Activated CD8-positive, alpha-beta memory T cell treated with anti-CD3 and anti-CD28 coated beads, Interleukin-2, amount 50 U/mL, for 1 hour (primary cell): Measurements from ENCODE around the gene TIMM21.

Experiments
- DNase-seq: peaks from one replicate; pipeline ENCODE4 v3.0.0-alpha.2; 2020; ENCODE audit errors: extremely low read depth

Gene TIMM21

DNA sequence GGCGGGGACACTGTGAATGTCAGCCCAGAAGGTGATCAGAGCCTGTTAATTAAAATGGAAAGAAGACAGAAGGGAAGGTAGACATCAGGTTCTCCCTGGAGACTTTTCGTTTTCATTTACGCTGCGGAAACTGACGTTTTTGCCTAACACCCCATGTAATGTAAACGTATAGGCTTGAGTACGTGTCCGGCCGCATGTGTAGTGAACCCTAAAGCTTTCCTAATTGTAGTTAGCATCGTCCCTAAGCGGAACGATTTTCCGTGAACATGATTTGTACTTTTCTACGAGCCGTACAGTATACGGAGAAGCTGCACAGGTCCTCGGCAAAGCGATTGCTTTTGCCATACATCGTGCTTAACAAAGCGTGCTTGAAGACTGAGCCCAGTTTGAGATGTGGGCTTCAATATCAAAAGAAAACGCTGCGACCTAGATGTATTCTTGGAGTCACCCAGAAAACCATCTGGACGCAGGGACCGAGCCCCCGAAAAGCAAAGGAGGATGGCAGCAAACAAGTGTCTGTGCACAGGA lies 284 bp downstream of the TIMM21 start:
- DNase-seq: no peak

DNA sequence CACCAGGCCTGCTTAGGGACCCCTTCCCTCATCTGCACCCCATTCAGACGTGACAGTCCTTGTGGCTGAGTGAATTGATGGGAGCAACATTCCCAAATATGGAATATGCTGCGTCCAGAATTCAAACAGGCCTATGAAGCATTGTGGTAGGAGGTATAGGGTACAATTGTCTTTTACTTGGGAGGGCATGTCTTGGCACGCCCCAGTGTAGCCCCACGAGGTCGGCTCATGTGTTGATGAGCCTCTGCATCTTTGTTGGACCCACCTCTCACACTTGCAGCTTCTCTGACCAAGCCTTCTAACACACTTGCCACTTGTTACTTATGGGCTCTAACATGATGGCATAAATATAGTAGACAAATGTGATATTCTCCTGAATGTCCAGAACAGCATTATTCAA lies 1.6 kb downstream of the TIMM21 start:
- no peak for DNase-seq

DNA sequence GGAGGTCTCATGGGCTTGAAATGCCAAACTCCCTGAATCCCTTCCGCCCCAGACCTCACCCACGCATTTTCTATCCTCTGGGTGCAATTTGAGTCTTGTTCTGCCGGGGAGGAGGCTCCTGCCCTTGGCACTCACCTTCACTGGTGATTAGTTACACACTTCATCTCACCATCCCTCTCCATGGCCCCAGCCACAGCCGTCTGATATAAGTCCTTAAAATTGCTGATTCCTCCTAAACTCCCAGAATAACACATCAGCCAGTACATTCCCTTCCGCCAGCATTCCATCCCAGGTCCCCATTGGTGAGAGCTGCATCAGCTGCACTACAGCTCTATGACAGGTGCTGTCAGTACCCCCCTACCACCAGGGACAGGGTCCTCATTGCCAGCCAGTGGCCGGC lies 3.9 kb downstream of the TIMM21 start:
- DNase-seq: no peak

DNA sequence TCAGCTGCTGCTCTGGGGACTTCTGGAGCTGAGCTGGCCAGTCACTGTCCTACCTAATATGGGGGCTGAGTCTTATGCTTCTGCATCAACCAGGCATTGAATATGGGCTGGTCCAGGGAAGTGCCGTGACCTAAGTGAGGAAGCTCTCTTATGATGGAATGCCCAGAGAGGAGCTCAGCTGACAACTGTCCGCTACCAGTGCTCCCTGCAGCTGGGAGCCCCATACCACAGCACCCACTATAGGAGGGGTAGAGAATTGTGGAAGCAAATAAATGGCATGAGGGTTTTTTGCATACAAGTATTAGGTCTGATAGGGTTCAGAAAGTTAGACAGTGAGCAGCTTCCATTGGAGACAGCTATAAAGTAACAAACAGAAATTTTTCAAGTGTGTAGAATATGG lies 4.5 kb downstream of the TIMM21 start:
- DNase-seq: no peak

DNA sequence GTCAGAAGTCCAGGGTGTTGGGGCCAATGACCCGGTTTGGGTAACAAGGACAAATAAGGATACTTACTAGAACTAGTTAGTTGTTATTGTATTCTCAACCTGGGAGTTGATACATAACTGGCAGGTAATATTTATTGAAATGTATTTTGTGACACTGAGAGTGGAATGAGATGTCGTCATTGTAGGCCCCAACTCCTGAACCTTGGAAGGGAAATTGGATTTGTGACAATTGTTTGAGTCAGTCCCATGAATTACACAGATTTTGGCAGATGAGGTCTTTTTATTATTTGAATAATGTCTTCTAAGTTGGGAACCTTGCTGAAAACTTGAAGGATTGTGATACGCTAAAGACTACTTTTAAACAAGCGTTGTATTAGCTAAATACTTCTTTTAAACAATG lies 5.1 kb downstream of the TIMM21 start:
- DNase-seq: no peak

DNA sequence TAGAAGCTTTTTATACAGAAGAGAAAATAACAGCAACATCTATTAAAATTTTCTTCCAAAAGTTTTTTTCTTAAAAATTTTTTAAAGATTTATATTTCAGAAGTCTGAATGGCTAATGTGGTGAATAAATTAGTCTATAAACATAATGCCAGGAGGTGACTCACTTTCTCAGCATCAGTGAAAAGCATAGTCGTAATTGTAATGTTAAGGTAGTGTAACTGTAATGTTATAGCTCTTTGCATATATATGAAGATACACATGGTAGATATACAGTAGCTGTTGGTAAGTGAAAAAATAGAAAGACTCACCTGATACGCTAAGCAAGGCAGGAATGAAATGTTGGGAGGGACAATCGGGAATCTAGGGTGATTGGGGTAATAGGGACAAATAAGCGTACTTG lies 5.5 kb downstream of the TIMM21 start:
- DNase-seq: no peak

DNA sequence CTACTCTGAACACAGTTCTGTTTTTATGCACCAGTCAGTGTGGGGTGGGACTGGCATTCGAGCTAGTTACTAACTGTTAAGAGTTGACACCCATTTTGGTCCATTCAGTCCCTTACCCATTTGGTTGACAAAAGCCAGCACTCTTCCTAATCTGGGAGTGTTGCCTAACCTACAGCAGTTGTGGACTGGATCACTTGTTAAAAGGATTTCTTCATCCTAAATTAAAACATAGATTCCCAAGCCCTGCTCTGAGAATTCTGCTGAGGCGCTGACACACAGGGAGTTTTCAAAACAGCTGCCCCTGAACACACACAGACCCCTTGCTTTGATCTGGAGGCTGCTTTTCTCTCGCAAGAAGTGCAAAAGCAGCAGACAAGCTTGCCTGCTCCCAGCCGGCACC lies 6.4 kb downstream of the TIMM21 start:
- DNase-seq: no peak

DNA sequence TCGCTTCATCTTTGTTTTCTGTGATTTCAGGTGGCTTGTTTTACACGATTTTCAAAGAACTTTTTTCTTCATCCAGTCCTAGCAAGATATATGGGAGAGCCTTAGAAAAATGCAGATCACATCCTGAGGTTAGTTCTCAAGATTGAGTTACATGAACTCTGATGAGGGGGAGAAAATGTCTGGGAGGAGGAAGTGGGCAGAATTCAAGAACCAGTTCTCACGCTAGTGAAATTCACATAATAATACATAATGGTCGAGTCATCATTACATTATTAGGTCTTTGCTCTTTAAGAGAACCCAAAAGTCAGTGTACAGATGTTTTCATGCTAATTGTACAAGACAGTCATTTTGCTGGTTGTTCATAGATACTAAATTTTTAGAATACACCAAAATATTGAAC lies 7.0 kb downstream of the TIMM21 start:
- no peak for DNase-seq

DNA sequence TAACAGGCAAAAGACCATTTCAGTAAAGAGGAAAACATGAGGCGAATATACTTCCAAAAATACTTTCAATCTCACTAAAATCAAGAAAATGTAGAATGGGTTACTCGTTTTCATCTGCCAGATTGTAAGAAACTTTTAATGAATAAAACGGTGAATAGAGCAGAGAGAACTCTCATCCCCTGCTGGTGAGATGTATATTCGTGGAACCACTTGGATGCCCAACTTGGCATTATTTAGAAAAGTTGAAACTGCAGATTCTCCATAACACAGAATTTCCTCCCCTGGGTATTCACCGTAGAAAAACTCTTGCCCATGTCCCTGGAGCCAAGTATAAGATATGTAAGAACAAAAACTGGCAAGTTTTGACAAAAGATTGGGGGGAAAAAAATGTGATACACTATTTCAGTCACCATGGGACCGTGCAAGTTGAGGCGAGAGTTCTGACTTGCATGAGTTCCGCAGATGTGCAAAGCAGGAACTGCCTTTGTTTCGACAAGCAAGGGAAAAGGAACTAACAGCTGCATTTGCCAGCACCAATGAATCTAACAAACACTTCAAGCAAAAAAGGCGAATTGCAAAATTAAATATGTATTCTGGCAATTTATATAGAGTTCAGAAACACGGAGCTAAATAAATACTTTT lies 14.8 kb downstream of the TIMM21 start:
- DNase-seq: no peak

DNA sequence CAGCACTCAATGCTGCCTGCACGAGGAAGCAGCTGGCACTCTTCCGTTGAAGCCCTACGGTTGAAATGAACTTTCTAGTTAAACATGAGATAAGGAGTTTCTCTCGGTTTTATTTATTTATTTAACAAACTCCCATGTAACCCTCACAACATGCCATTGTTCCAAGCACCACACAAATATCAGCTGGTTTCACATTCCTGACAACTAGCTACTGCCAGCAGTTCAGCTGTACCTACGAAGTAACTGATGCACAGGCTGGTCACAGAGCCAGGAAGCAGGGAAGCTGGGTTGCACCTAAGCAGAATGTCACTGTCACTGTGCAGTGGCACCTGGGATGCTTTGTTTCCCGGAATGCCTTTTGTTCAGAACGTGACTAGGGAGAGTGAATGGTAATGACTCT lies 18.1 kb downstream of the TIMM21 start:
- no peak for DNase-seq

DNA sequence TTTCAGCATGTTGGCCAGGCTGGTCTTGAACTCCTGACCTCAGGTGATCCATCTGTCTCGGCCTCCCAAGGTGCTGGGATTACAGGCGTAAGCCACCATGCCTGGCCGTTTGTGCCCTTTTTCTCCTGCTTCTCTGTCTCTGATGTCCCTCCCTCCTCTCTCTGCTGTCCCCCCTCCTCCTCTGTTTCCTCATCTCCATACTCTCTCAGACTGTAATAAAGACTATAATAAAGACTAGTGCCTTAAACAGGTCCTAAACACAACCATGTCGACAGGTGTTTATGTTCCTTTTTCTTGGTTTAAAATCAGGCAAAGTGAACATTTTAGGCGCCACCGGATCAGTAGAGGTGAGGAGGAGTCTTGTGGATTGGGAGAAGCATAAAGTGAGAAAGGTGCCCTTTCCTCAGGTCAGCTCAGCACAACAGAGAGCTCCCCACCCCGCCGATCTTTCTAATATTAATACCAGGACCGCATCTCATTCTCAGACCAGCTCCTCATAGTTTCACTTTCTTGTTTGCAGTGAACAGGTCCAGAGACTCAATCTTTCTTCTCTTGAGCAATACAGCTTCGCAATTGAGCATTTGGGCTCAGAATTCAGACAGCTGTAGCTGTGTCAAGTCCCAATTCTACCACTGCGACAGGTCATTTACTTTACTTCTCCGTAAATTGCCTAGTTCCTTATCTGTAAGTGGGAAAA lies 23.7 kb downstream of the TIMM21 start:
- DNase-seq: no peak

DNA sequence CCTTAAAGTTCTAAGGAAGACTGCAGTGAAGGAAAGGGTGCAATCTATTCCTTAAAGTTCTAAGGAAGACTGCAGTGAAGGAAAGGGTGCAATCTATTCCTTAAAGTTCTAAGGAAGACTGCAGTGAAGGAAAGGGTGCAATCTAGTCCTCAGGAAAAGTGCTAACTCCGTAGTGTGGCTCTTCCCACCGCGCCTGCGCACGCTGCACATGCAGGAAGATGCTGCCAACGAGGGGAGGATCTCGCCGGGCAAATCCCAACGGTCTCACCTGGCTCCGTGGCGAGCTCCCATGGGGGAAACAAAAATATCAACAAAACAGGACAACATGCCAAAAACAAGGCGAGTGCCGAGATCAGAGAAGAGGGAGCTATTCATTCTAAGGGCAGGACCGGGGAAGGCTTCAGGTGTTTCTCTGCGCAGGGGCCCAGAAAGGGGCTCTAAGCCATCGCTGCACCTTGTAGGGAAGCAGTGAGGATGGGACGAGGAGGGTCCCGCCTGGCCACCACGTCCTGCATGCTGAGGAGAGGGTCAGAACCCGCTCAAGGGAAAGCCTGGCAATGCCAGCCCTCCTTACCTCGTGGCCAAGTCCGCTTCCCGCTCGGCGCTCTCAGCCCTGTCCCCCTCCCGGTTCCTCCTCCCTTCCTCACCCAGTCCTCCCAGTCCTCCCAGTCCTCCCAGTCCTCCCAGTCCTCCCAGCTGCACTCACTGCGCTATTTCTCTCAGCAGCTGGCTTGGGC lies 24.5 kb downstream of the TIMM21 start:
- no peak for DNase-seq

DNA sequence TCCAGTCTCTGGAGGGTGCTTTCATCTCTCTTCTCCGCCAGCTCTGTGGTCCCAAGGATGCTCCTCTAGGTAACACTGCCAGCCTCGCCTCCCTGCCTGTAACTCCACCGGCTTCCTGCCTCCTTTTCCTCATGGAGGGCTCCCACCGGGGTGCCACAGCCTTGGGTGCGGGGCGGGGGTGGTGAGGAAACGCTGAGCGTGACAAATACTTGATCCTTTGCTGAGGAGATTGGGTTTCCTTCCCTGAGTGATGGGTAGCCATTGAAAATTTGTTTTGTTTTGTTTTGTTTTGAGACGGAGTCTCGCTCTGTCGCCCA lies 25.1 kb downstream of the TIMM21 start:
- DNase-seq: no peak

DNA sequence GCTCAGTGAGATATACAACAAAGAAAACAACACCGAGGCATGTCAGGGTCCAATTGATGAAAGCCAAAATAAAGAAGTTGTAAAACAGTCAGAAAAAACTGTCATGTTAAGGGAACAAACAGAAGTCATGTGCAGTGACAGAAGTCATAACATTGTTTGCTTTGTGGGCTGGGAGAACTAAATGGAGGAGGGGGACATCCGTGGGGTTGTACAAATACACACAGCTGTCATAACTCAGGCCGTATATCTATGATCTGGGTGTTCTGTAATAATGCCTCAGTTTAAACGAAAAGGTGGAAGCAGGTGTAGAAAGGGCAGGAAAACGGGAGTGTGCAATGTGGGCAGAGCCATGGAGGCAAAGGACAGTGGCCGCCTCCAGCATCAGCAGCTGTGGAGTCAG lies 27.3 kb downstream of the TIMM21 start:
- DNase-seq: no peak

DNA sequence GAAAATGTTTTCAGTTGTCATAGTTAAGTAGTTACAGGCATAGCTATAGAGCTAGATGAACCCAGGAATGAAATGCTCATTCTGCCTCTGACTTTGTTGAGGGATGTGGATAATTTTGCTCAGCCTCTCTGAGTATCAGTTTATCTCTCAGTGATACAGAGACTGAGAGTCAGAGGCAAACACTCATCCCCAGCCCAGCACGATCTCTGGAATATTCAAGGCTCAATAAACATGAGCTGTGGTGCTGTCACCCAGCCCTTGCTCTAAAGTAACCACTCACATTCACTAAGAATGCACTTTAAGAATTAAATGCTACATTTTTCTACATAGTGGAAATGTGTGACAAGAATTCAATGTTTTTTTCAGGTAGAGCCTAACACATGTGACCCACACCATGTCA lies 30.6 kb downstream of the TIMM21 start:
- DNase-seq: no peak

DNA sequence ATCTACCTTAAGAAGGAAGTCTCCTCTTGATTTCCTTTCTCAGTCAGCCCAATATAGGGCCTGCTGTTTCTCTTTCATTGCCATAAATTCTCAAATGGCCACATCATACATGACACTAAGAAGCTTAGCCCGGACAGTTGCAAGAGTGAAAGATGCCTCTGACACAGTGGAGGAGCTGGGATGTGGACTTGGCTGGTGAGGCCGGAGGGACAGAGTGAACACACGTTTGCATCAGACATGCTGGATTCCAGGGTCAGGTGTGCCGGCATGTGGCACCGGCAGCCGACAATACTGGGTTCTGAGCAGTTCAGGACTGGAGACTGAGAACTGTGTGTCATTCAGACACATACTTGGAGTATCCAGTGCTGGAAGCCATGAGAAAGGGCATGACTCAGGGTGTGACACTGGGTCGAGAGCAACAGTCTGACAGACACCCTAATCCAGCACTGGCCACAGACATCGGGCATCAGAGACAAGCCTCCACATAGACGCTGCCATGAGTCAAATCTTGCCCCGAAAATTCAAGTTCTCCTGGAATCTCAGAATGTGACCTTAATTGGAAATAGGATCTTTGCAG lies 31.4 kb downstream of the TIMM21 start:
- no peak for DNase-seq

DNA sequence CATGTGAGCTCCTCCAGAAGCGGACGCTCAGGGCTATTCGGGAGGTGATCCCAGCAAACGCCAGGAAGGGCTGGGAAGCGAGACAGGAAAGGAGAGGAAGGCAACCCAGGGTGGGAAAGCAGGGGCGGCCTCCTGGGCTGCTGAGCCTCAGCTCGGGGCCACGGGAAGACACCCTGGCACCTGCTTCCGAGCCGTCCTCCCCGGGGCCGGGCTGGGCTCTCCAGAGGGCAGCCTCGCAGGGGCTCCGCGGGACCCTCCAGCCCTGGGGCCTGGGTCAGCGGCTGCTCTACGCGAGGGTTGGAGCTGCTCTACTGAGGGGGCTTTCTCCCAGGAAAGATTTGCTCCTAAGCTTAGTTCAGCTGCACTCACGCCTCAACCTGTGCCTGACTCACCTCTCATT lies 34.0 kb downstream of the TIMM21 start:
- DNase-seq: no peak

DNA sequence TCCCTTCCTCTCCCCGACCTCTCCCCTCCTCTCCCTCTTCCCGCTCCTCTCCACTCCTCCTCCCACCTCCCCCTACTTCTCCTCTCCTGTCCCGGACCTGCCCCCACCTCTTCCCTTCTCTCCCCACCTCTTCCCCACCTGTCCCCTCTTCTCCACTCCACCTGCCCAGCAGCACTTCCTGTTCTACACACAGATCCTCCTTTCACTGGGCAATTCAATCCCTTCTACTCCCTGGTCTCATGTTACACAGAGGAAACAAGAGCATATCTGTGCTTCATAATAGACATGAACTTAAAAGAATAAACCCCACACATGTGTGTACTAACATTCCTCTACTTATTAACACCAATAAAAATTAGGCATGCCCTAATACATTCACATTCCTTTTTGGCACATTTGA lies 34.8 kb downstream of the TIMM21 start:
- no peak for DNase-seq

DNA sequence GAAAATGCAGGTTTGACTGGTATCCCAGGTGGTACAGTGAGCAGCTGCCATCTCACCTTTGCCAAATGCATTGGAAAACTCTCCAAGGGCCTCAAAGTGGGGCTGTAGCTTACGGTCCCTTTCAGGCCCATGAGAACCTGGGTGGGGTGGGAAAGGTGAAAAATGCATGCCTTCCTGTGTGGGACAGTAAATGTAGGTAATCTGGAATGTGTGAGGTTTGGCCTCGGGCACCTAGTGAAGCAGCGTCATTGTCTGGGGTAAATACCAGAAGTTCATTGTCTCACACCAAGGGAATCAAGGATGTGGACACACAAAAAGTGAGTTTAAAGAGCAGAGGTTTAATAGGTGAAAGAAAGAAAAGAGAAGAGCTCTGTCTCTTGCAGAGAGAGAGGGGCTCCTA lies 36.6 kb downstream of the TIMM21 start:
- DNase-seq: no peak

DNA sequence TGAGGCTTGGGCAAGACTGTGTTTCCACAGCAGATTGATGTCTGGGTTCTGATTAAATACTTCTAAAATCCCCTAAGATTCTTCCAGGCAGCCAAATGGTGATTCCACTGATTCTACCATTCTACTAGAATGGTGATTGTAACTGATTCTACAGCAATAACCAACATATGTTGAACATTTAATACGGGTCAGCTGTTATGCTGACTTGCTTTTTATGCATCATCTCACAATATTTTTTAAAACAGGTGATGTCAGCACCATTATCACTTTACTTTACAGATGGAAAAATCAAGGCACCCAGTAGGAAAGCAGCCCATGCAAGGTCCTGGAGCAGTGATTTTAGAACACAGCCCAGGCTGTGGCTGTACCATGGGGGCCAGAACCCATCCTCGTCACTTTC lies 37.5 kb downstream of the TIMM21 start:
- DNase-seq: no peak

DNA sequence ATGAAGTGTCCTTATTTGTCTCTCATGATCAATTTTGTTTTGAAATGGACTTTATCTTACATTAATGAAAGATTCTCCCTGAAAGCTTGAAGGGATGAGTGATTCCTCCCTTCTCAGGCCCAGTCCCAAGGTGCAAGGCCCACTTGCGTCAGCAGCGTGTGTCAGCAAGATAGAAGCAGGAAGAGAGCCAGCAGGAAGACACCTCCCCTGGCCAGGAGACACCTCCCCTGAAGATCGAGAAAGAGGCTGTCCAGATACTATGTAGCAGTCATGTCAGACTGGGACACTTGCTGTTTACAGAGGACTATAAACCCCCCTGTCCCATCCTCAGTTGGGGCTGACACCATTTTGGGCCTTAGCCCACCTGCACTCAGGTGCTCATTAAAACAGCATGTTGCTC lies 38.3 kb downstream of the TIMM21 start:
- DNase-seq: no peak

DNA sequence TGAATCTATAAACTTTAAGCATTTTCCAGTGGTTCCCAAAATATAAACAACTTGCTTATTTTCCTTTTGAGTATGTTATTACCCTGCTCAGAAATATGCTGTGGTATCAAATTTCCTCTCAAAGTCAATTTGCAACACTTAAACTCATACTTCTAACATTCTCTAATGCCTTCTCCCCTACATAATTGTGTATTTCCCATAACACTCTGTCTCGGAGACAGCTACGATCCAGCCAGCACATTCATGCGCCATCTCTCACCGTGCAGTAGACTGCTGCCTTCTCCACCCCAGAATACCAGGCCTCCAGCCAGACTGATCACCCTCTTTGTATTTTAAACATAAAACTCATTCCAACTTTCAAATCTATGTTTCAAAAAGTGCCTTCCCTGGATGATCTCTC lies 41.8 kb downstream of the TIMM21 start:
- no peak for DNase-seq

DNA sequence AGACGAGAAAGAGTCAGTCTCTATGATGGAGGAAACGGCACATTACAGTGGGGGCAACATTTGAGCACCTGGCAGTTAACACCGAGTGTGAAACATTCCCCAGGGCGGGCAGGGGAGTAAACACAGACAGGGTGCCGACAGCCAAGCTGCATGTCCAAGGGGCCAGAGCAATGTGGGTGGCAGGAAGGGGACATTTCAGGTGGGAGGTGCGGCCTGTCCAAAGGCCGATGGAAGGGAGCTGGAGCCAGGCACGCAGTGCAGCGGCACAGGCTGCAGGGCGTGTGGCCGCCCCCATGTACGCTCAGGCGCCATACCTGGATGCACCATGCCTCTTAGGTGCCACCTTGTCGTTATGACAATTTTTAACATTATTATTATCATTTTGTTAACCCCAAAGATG lies 43.3 kb downstream of the TIMM21 start:
- no peak for DNase-seq
